ENCODE data around the gene ZNF385B.

DNA sequence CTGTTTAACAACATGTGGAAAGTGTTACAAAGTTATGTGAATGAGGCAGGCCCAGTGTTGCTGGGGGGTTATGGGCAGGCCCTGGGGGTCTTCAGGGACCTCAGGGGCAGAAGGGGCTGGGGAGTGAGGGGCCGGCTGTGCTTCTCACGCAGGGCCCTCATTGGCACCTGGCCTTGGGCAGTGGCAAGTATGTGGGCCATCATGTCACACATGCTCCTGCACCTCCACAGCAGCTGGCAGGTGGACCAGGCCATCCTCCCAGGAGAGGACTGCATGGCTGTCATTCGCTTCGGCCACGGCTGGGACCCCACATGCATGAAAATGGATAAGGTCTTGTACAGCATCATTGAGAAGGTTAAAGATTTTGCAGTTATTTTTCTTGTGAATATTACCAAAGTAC is 47.4 kb downstream of the ZNF385B start:
- TF ChIP-seq, protein P1, sequence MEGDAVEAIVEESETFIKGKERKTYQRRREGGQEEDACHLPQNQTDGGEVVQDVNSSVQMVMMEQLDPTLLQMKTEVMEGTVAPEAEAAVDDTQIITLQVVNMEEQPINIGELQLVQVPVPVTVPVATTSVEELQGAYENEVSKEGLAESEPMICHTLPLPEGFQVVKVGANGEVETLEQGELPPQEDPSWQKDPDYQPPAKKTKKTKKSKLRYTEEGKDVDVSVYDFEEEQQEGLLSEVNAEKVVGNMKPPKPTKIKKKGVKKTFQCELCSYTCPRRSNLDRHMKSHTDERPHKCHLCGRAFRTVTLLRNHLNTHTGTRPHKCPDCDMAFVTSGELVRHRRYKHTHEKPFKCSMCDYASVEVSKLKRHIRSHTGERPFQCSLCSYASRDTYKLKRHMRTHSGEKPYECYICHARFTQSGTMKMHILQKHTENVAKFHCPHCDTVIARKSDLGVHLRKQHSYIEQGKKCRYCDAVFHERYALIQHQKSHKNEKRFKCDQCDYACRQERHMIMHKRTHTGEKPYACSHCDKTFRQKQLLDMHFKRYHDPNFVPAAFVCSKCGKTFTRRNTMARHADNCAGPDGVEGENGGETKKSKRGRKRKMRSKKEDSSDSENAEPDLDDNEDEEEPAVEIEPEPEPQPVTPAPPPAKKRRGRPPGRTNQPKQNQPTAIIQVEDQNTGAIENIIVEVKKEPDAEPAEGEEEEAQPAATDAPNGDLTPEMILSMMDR (optimal IDR thresholded peaks at IDR 0.05 in 1 of 3, IDR thresholded peaks at IDR 0.05 in 1 of 3, conservative IDR thresholded peaks at IDR 0.05 in 1 of 3; ENCODE audit: extremely low read depth in 1 of 3, insufficient read depth in 2 of 3, low read length in 3 of 3): no peak
- TF ChIP-seq EZH2 (IDR thresholded peaks at IDR 0.05; ENCODE audit: low read length): no peak
